HTERT RPE-1 (cell line): ENCODE measurements around the gene SLC24A3.

Experiments
- in situ Hi-C: fragments of 300-500 bp; cut with MboI; formaldehyde crosslinking; loops from 4 replicates; pipeline ENCODE4 v1.14.3; 2020; ENCODE audit warnings: low sequenced_read_pairs

SLC24A3 gene

DNA sequence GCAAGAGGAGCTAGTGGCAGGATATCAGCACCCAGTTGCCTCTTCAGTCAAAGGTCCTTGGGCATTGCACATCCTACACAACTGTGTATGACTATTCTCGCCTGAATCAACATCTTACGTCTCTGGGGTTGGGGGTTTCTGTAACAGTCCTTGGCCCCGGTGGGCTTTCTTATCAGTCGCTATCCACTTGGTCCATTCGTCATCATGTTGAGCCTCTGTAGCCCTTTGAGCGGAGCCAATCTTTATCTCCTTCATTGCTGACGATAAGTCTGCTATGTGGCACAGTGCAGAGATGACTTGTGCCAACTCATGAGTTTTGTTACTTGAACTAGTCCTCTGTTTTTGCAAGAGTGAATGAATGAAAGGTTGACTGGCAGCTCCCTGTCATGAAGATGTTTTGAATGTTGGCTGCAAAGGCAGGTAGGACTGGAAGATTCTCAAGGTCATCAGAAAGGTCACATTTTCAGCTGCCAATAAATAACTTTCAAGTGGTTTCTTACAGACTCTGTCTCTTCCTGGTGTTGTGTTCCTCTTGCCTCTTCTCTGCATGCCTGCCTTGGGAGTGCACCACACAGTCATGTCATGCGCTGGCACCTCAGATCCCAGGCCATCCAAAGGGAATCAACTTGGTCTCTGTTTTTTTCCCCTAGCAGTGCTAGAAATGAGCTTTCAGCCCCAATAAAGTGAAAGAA, 238.9 kb downstream of the SLC24A3 start:
- in situ Hi-C loops: no loop called here

DNA sequence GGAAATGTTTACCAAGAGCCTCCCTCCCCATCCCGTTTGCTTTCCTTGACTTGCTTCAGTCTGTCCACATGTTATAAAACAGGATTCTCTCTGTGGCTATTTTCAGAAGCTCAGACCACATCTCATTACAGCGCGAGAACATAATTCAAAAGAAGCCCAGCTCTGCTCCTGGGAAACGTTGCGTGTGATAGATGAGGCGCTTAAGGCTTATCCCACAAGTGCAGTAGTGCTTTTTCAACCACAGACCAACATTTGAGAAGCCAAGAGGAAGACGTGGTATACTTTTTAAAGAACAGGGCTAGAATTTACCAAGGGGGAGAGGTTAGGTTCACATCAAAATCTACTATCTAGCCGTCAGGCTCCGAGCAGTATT, 239.5 kb downstream of the SLC24A3 start:
- in situ Hi-C loops: no loop called here

GRCh38 chr20:19453410-19453809, 241.0 kb downstream of the SLC24A3 start:
- in situ Hi-C loops: no loop called here

- in situ Hi-C loops: no loop called here
Observed at GRCh38 chr20:19453862-19454261, 241.4 kb downstream of the SLC24A3 start.

DNA sequence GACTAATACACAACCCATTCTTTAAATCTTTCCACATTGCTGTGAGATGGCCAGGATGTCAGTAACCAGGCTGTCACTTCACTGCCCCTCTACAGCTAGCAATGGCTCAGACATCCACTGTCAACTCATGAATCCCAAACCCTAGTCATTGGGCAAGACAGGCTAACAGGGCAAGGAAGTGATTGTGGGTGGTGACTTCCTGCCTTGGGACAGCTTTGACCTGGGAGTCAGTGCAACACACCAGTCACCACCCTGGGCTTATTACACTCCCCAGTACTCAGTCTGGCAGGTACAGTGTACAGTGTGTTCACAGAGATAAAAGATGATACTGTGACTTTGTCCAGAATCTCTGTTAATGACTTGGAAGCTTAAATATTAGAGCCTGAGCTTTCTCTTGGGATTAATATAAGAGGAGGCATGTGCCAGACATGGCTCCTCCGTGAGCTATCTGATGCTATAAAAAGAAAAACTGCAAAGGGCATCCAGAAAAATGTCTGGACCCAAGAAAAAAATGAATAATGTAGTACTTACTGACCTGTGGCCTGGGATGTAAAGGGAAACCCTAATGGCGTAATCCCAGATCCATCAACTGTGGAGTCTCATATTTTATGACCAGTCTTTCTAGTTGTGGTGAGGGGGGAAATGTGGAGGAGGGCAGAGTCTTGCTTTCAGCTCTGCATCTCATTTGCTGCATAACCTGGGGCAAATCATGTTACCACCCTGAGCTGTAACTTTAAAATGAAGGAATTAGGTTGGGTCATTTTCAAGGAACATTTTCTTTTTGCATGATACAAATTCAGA, 244.4 kb downstream of the SLC24A3 start:
- in situ Hi-C loops: no loop called here

DNA sequence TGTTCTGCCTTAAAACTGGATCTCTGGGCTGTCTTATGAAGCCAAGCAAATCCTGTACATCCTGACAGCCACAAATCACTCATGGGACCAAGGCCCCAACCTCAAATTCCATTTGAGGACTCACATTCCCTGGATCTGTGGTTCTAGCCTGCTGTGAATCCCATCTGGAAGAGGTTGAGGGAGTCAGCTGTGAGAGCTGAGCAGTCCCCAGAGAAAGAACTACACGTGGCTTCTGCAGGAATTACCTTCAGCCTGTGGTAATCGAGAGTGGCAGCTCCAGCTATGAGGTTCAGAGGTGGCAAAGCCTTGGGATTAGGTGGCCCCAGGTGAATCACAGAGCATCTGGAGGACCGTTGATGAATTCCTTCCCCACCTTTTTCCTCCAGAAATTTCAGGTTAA, 245.2 kb downstream of the SLC24A3 start:
- in situ Hi-C loops: no loop called here

- in situ Hi-C loops: no loop called here
Observed at GRCh38 chr20:19460386-19460785, 247.9 kb downstream of the SLC24A3 start.

- in situ Hi-C loops: no loop called here
Observed at GRCh38 chr20:19462491-19462890, 250.0 kb downstream of the SLC24A3 start.

- in situ Hi-C loops: no loop called here
Observed at GRCh38 chr20:19463597-19463996, 251.2 kb downstream of the SLC24A3 start.

DNA sequence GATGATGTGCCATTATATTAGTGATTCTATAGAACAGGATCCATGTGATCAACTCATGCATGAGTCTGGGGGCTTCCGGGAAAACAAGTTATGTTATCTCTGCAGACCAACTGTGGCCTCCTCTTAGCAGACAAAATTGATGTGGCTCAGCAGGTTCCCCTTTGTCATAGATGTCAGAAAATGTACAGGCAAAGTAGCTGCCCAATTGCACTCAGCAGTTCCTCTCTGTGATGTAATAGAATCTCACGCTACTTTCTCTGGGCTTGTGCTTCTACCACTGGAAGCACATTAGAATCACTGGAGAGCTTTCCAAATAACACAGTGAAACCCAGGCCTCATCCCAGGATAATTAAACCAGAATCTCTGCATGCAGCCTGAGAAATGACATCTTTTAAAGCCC, 253.1 kb downstream of the SLC24A3 start:
- in situ Hi-C loops: no loop called here

DNA sequence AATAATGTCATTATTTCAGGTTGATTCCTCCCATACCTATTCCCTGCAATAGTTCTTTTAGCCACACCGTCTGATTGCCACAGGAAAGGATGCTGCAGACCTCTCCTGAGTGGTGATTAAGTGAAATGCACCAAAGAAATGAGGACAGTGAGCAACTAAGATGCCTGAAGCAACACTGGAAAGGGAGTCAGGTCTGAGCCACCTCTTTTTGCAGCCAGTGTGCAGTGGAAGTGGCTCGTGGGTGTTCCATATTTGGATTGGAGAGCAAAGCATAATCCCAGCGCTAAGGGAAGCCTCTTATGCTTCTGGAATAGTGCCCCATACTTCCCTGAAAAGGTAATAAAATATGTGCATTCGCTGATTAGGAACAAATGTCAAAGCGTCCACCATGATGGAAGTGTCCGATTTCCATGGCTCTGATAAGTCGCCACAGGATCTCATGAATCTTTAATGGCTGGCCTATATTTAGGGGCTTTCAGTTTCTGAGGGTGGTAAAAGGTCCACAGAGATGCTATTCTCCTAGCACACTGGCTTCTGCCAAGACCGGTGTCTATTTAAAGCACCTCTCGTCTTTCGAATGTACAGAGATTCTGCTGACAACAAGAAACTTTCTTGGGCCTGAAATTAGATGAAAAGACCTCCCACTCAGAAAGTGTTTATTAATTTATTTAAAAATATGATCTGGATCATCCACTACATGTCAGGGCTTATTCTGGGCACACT, 253.9 kb downstream of the SLC24A3 start:
- in situ Hi-C loops: no loop called here

- in situ Hi-C loops: no loop called here
Observed at GRCh38 chr20:19473216-19473921, 260.9 kb downstream of the SLC24A3 start.

GRCh38 chr20:19473922-19474286, 261.5 kb downstream of the SLC24A3 start:
- in situ Hi-C loops: no loop called here

- in situ Hi-C loops: no loop called here
Observed at GRCh38 chr20:19478320-19478895, 266.0 kb downstream of the SLC24A3 start.

- in situ Hi-C loops: no loop called here
Observed at GRCh38 chr20:19482726-19483125, 270.3 kb downstream of the SLC24A3 start.

DNA sequence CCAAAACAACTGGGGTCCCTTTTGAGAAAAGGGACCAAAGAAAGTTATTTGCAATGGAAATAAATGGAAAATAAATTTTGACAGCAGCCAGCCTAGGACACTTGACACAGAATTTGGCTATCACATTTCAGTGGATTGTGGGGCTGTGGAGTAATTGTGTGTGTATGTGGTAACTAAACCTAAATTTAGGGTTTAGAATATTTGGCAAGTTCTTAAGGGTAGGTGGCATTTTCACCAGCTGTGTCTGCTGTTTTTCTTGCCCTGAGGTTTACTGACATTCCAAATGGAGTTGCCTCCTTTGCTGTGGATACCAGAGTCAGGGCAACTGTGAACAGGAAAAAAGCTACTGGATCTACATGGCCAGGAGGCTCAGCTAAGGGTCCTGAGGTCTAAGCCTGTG, 270.9 kb downstream of the SLC24A3 start:
- in situ Hi-C loops: no loop called here

DNA sequence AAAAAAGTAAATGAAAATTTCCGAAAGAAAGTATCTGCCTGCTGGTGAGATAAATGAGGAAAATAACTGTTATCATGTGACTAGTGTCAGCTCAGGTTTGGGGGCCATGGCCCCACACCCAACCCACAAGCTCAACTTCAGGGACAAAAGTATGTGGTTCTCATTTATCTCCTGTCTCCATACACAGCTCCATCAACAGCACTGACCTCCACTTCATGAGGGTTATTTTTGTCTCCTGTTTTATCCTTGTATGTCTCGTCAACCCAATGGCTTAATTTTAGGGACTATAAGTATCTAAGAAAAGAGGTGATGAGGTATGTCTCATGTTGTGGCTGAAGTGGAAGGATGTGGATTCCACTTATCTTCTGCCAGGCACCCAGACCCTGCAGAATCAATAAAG, 274.0 kb downstream of the SLC24A3 start:
- in situ Hi-C loops: no loop called here

DNA sequence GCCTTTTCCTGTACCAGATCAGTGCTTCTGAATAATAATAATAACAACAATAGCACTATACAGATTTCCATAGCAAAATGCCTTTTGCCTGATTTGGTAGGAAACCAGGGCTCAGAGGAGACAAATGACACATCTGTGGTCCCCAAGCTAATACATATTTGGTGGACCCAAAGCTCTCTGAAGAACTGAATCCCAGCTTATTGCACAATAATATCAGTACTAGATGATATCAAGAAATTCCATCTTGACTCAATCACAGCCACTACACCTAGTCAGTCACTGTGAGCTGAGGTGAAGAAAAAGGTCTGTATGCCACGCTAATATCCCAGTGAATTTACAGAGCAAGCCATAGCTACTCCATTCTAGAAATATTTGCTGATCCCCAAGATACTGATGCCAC, 275.0 kb downstream of the SLC24A3 start:
- in situ Hi-C loops: no loop called here

DNA sequence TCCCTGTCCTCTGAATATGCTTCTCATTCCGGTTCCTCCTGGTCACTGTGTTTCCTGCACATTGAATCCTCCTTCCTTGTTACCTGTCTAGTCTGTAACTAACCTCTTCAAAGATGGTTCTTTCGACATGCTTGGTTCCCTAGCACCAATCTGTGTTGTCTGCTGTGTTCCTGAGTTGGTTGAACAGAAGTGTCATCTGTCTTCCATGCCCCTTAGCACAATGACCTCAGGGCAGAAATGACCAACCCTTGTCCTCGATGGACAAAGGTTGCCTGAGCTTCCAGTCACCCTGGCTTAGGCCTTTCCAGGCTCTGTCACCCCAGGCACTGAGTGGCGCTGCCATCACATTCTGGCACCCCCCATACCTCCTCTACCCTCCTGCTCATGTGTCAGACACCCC, 278.8 kb downstream of the SLC24A3 start:
- in situ Hi-C loops: no loop called here

- in situ Hi-C loops: no loop called here
Observed at GRCh38 chr20:19492116-19492515, 279.7 kb downstream of the SLC24A3 start.
